GM19324 (cell line): Measurements from ENCODE around the gene BLM.
"Not testable (repeated sequence)": the region's sequence is repeated elsewhere in the genome, so short reads cannot be mapped to it uniquely, and the experiment has no call there.

Source experiments
- ATAC-seq: cut with Tn5 transposase; IDR thresholded peaks from one replicate; pipeline ENCODE4 v1.9.1; 2021; ENCODE audit warnings: mild to moderate bottlenecking, moderate library complexity; ENCODE audit not compliant: unreplicated experiment, low FRiP score

Gene BLM

DNA sequence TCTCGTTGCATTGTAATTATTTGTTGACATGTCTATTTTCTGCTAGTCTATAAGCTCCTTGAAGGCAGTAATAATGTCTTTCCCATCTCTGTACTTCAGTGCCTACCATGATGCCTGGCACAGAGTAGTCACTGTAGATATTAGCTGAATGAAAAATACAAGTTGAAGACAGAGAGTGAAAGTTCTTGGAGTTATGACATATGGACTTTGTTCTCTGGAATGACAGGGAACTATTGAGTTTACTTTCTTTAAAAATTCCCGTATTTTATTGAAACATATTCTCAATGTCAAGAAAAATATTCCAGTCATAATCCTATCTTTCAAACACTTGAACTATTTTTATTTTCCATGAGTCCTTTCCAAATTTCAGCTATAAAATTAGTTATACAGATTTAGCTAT, 3.0 kb downstream of the BLM start:
- ATAC-seq, result no peak

DNA sequence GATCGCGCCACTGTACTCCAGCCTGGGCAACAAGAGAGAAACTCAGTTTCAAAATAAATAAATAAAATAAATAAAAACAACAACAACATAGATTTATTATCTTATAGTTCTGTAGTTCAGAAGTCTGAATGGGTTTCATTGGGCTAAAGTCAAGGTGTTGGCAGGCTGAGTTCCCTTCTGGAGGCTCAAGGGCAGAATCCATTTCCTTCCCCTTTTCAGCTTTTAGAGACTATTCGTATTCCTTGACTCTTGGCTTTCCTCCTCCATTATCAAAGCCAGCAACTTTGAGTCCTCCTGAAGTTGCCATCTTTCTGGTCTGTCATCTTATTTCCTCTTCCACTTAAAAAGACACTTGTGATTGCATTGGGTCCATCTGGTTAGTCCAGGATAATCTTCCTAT, 12.1 kb downstream of the BLM start:
- no peak for ATAC-seq

DNA sequence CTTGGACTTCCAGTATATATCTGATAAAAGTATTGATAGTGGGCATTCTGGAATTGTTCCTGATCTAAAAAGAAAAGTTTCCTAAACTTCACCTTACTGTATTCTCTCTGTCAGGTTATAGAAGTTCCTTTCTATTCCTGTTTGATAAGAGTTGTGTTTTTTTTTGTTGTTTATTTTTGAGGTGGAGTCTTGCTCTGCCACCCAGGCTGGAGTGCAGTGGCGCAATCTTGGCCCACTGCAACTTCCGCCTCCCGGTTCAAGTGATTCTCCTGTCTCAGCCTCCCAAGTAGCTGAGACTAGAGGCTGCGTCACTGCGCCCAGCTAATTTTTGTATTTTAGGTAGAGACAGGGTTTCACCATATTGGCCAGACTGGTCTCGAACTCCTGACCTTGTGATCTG, 13.1 kb downstream of the BLM start:
- ATAC-seq, result no peak

DNA sequence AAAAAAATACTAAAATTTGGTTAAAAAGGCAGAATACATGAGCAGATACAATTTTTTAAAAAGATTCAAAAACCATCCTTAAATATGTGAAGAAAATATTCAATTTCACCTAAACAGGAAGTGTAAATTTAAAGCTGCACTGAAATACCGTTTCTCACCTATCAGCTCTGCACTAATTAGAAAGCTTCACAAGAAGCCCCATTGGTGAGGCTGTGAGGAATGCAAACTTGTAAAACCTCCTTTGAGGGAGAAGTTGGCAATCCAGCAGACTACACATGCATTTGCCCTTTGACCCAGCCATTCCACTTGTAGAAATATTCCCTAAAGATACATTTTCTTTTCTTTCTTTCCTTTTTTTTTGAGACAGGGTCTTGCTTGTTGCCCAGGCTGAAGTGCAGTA, 18.8 kb downstream of the BLM start:
- no peak for ATAC-seq

GRCh38 chr15:90740545-90740944, 23.4 kb downstream of the BLM start:
- ATAC-seq, result not testable (repeated sequence)

DNA sequence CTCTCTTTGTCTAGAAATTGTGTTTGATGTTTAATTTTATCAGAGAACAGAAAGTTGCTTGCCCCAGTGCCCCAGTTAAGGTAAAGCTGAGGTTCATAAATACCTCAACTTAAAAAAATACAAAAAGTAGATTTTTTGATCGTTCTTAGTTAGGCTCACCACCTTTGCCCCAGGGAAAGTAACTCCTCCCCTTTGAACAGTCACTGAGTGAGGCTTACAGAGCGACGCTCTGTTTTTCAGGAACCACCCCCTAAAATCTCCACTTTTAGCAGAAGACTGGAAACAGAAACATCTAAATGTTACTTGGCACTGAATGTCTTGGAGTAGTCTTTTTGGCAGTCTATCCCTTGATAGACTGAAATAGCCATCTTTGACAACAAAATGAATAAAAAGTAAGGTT, 24.9 kb downstream of the BLM start:
- no peak for ATAC-seq

DNA sequence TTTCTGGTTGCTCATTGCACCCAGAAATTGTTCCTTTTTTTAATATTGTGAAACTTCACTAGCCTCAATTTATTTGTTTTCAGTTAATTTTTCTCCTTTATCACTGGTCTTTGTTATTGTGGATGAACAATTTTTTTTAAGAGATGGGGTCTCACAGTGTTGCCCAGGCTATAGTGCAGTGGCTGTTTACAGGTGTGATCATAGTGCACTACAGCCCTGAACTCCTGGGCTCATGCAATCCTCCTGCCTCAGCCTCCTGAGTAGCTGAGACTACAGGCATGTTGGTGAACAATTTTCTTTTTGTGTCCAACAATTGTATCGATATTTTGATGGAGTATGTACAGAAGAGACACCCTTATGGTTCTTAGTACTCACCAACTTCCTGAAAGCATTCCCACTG, 26.3 kb downstream of the BLM start:
- ATAC-seq, result no peak

DNA sequence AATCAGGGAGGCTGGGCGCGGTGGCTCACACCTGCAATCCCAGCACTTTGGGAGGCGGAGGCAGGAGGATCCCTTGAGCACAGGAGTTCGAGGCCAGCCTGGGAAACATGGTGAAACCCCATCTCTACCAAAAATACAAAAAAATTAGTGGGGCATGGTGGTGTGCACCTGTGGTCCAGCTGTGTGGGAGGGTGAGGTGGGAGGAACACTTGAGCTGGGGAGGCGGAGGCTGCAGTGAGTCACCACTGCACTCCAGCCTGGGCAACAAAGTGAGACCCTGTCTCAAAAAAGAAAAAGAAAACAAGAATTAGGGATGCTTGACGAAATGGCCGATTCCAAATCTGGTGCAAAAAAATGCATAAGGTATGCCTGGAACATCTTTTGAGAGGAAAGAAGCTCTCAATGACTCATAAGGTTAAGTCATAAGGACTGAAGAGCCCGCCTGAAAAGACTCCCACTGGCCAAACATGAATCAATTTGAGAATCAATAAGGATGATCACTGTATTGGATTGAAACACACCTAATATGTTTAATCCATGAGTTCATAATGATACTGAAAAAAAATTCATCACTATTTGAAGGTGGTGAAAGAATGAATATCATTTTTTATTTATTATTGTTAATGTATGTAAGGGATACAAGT, 27.7 kb downstream of the BLM start:
- ATAC-seq, result no peak

DNA sequence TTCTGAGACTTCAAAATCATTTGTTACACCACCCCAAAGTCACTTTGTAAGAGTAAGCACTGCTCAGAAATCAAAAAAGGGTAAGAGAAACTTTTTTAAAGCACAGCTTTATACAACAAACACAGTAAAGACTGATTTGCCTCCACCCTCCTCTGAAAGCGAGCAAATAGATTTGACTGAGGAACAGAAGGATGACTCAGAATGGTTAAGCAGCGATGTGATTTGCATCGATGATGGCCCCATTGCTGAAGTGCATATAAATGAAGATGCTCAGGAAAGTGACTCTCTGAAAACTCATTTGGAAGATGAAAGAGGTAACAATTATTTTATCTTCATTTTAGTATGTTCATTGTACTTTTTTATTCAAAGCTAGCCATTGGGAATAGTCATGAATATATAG, 32.6 kb downstream of the BLM start:
- no peak for ATAC-seq

DNA sequence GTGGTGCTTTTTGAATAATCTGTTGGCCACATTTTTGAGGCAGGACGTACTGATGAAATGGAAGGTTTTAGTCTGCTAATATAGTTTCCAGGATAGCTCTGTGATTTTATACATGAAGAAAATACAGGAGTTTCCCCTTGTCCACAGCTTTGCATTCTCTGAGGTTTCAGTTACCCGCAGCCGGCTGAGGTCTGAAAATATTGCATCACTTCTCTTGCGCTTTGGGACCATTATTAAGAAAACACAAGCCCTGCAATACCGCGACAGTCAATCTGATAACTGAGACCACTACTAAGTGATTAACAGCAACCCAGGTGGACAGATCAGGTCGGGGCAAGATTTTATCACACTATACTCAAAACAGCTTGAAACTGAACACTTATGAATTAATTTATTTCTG, 33.0 kb downstream of the BLM start:
- ATAC-seq, result no peak

GRCh38 chr15:90751300-90751825, 34.2 kb downstream of the BLM start:
- no peak for ATAC-seq

GRCh38 chr15:90756916-90757315, 39.8 kb downstream of the BLM start:
- ATAC-seq, result no peak

DNA sequence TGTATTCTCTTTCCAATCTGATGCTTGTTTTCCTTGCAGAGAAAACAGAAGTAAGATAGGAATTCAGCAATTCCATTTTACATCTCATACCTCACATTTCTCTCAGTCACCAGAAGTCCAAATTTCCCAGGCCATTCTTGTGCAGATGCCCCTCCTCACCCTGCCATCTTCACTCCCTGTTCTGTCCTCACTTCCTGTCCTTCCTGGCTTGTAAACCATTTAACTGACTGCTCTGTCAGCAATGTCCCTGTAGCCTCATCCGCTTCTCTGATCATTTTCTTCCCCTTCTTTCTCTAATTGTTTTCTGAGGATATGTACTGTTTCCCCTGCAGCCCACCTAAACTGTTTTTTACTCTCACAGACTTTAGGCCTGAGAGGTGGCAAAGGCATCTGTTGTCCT, 40.3 kb downstream of the BLM start:
- ATAC-seq, result no peak

- no peak for ATAC-seq
Measured at GRCh38 chr15:90760661-90761232, 43.6 kb downstream of the BLM start.

DNA sequence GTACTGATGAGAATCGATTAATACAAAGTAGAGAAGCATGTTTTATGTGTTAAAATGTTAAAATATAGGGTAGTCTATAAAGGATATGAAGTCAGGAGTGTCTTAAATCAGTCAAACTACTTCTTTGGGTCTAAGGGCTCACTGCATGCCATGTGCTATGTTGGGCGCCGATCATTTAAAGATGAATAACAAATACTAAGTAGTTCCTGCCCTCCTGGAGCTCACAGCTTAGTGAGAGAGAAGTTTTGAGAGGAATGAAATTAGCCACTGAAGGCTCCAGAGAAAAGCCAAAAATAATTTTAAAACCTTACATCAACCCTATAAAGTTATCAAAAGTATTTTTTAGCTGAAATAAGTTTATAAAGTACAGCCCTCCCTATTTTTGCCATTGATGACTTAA, 44.5 kb downstream of the BLM start:
- ATAC-seq, result no peak

DNA sequence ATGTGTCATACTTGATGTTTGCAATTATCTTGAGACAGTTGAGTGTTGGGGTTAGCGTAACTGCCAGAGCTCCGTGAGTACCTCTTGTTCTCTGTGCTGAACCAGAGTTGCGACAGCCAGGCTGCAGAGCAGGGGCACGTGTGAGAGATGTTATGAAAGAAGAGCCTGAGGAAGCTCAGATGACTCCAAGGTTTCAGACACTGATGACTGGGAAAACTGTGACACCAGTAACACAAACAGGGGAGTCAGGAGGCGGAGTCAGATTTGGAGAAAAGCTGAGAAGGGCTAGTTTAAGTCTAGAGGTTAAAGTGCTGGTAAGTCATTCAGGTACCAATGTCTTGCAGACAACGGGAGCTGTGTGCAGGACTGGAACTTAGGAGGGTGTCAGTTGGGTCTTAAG, 45.0 kb downstream of the BLM start:
- no peak for ATAC-seq

DNA sequence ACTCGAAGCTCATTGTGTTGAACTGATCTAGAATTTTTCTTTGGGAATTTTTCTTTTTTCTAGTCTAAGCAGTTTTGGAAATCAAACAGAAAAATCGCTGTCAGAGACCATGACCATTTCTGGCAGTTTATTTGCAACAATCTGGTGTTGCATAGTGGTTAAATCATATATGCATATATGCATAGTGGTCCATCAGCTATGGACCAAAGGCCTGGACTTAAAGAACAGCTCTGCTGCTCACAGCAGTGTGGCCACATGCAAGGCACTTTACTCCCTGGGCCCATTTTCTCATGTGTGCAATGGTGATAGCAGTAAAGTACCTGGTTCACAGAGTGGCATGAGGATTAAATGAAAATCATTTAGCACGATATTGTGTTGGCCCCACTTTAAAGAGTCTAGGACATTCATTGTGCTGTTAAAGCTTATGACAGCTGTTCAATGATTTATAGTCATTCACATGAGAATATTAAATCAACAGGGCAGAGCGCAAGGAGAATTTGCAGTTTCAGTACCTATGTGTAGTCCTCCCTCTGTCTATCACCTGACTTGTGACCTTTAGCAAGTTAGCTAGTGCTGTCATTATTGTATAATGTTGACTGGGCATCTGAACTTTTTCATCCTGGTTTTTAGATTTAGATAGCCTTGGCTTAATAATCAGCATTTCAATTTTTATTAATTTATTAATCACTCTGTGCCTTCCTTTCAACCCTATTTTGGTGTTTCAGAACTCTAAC, 46.4 kb downstream of the BLM start:
- ATAC-seq, result no peak

GRCh38 chr15:90765531-90765930, 48.4 kb downstream of the BLM start:
- no peak for ATAC-seq

- no peak for ATAC-seq
Measured at GRCh38 chr15:90765966-90766365, 48.8 kb downstream of the BLM start.

DNA sequence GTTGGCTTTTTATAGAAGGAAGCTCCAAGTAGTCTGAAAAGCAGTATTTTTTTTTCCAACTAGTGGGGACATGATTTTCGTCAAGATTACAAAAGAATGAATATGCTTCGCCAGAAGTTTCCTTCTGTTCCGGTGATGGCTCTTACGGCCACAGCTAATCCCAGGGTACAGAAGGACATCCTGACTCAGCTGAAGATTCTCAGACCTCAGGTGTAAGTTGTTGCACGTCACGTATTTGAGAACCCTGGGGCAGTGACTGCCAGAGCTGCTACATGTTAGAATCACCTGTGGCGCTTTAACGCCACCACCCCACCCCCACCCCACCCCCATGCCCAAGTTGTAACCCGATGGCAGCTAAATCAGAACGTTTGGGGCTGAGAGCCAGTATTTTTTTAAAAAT, 52.2 kb downstream of the BLM start:
- no peak for ATAC-seq

- no peak for ATAC-seq
Measured at GRCh38 chr15:90773485-90773884, 56.3 kb downstream of the BLM start.
